GM12891 (cell line): ENCODE results near the gene UFSP2.

Experiments used
- POLR2A ChIP-seq: IDR thresholded peaks from 2 replicates; pipeline ENCODE4 v1.6.1; 2011; ENCODE audit warnings: low read depth, low read length, control low read depth
- SPI1 ChIP-seq: IDR thresholded peaks from 2 replicates; pipeline ENCODE4 v1.6.1; 2011; ENCODE audit warnings: low read depth, low read length, control low read depth
- TAF1 ChIP-seq: IDR thresholded peaks from 2 replicates; pipeline ENCODE4 v1.6.1; 2011; ENCODE audit warnings: low read depth, low read length, control low read depth

DNA sequence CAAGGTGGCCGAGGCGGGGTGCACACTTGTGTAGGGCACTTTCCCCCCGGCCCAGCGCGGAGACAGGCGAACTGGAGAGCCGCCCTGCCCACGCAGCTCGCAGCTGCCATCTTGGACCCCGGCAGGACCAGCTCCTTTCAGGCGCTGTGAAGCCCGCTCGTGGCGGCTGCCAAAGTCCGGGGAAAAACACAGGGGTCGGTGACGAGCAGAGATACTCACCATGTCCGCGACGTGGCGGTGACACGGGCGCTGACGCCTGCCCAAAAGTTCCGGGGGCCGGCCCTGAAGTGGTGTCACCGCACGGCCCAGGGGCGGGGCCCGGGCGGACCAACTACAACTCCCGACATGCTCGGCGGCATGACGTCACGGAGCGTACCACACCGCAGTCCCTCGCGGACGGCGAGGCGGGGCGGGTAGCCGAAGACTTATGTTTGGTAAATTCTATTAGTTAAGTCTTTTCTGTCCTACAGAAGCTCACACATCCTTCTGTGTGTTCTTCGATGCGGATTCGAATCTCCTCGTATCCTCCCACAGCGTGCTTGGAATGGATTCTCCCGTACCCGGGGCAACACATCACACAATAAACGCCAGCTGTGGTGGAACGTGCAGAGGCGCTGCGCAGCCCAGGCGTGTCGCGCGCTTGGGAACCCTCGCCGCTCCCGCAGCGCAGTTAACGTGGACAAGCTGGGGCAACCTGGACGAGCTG lies at the start of gene UFSP2:
- TF ChIP-seq SPI1: no peak
- peak; percentile 63 for TF ChIP-seq POLR2A
- peak; percentile 74; the same call in 1 of the 2 replicates for TF ChIP-seq TAF1
